Spinal cord (tissue), 10 donors: ENCODE results near the gene SYNPR. TPM values are rescaled to one million over a fixed set of nuclear protein-coding genes. Genes with fewer than 3 reads are reported as not detected.

Source experiments
- DNase-seq, 6 donors: peaks; one replicate each; pipeline versions ENCODE4 v3.0.0 to v3.0.0-alpha.2; 2013 to 2015; ENCODE audit warnings: low spot score in 6 of 6, low read depth in 4 of 6
- H3K27ac ChIP-seq: one replicate; pipeline ENCODE4 v1.5.1; 2013; ENCODE audit warnings: low read depth, low read length, control low read depth
- H3K27me3 ChIP-seq: one replicate; pipeline ENCODE4 v1.6.1; 2013; ENCODE audit warnings: low read length; ENCODE audit not compliant: control insufficient read depth, insufficient read depth
- H3K36me3 ChIP-seq: one replicate; pipeline ENCODE4 v1.6.1; 2013; ENCODE audit warnings: low read length; ENCODE audit not compliant: control insufficient read depth, insufficient read depth
- H3K4me1 ChIP-seq: one replicate; pipeline ENCODE4 v1.6.1; 2013; ENCODE audit warnings: low read length; ENCODE audit not compliant: control insufficient read depth, insufficient read depth
- H3K4me3 ChIP-seq: one replicate; pipeline ENCODE4 v1.5.1; 2013; ENCODE audit warnings: low read depth, low read length, control low read depth
- H3K9me3 ChIP-seq: one replicate; pipeline ENCODE4 v1.6.1; 2013; ENCODE audit warnings: low read length; ENCODE audit not compliant: control insufficient read depth, insufficient read depth
- WGBS: methylation state at CpG from one replicate; pipeline ENCODE4 v1.1.5; 2013; ENCODE audit warnings: missing lambda C conversion rate; ENCODE audit not compliant: insufficient coverage; 5-methylcytosine and 5-hydroxymethylcytosine counted together
- polyA plus RNA-seq, 2 donors: library from polyadenylated mRNA; unstranded; fragments of 120-200 nt; gene quantifications; one replicate each; pipeline ENCODE4 v1.2.1, GENCODE V29; 2013; ENCODE audit not compliant: insufficient read length in 2 of 2
- total RNA-seq, 2 donors: library from RNA; depleted of rRNA in 1 of 2; stranded (reverse); fragments of 120-200 nt in 1 of 2; fragments of >200 nt in 1 of 2; gene quantifications; one replicate each; pipeline versions ENCODE4 v1.2.3 to v1.2.4, GENCODE V29; 2013 to 2014
- donor health status: healthy.

Gene SYNPR
- total and polyA plus RNA-seq, 4 donors, result 9.9 to 83.5 (median 63.8) TPM

- H3K4me3 ChIP-seq, result no peak overlapping the region
- no peaks in the 10 kb centered on the region for H3K36me3 ChIP-seq
- H3K27me3 ChIP-seq, result no peaks in the 10 kb centered on the region
- H3K27ac ChIP-seq, result no peak overlapping the region
- DNase-seq, result no peak
- H3K9me3 ChIP-seq, result no peaks in the 10 kb centered on the region
- no peaks in the 10 kb centered on the region for H3K4me1 ChIP-seq
Observed at GRCh38 chr3:63295806-63296205, 17.7 kb downstream of the SYNPR start.

GRCh38 chr3:63296249-63296648, 18.1 kb downstream of the SYNPR start:
- DNase-seq, result no peak
- H3K4me1 ChIP-seq, result no peaks in the 10 kb centered on the region
- H3K9me3 ChIP-seq, result no peaks in the 10 kb centered on the region
- H3K4me3 ChIP-seq, result no peak overlapping the region
- no peak overlapping the region for H3K27ac ChIP-seq
- 61% methylated on average over 2 of the region's 4 CpGs for WGBS
- no peaks in the 10 kb centered on the region for H3K27me3 ChIP-seq
- H3K36me3 ChIP-seq, result no peaks in the 10 kb centered on the region

- Histone ChIP-seq H3K9me3 (no peaks in the 10 kb centered on the region), H3K4me3 (no peak overlapping the region), H3K27ac (no peak overlapping the region), H3K27me3 (no peaks in the 10 kb centered on the region), H3K4me1 (no peaks in the 10 kb centered on the region), H3K36me3 (no peaks in the 10 kb centered on the region)
- WGBS, result no CpG with 5 or more reads among the region's 1 CpG
- no peak for DNase-seq
Observed at GRCh38 chr3:63303238-63303637, 25.1 kb downstream of the SYNPR start.

- Histone ChIP-seq H3K27me3 (no peaks in the 10 kb centered on the region), H3K9me3 (no peaks in the 10 kb centered on the region), H3K4me3 (no peak overlapping the region), H3K4me1 (no peaks in the 10 kb centered on the region), H3K36me3 (no peaks in the 10 kb centered on the region), H3K27ac (no peak overlapping the region)
- DNase-seq, result no peak
Observed at GRCh38 chr3:63304421-63304820, 26.3 kb downstream of the SYNPR start.

GRCh38 chr3:63308072-63308471, 30.0 kb downstream of the SYNPR start:
- H3K9me3 ChIP-seq, result no peaks in the 10 kb centered on the region
- no peaks in the 10 kb centered on the region for H3K36me3 ChIP-seq
- no CpG with 5 or more reads among the region's 3 CpGs for WGBS
- H3K4me3 ChIP-seq, result no peak overlapping the region
- H3K4me1 ChIP-seq, result no peaks in the 10 kb centered on the region
- H3K27ac ChIP-seq, result no peak overlapping the region
- DNase-seq, result no peak
- no peaks in the 10 kb centered on the region for H3K27me3 ChIP-seq

- 57% methylated on average over 1 of the region's 2 CpGs for WGBS
- no peaks in the 10 kb centered on the region for H3K27me3 ChIP-seq
- no peak overlapping the region for H3K27ac ChIP-seq
- no peak for DNase-seq
- H3K9me3 ChIP-seq, result no peaks in the 10 kb centered on the region
- no peak overlapping the region for H3K4me3 ChIP-seq
- no peaks in the 10 kb centered on the region for H3K4me1 ChIP-seq
- H3K36me3 ChIP-seq, result no peaks in the 10 kb centered on the region
Observed at GRCh38 chr3:63309768-63310167, 31.7 kb downstream of the SYNPR start.

GRCh38 chr3:63323766-63324165, 45.7 kb downstream of the SYNPR start:
- Histone ChIP-seq H3K9me3 (no peaks in the 10 kb centered on the region), H3K27ac (no peak overlapping the region), H3K27me3 (no peaks in the 10 kb centered on the region), H3K4me1 (no peaks in the 10 kb centered on the region), H3K4me3 (no peak overlapping the region), H3K36me3 (no peaks in the 10 kb centered on the region)
- no peak for DNase-seq

GRCh38 chr3:63324621-63325020, 46.5 kb downstream of the SYNPR start:
- Histone ChIP-seq H3K4me3 (no peak overlapping the region), H3K9me3 (no peaks in the 10 kb centered on the region), H3K27me3 (no peaks in the 10 kb centered on the region), H3K27ac (no peak overlapping the region), H3K36me3 (no peaks in the 10 kb centered on the region), H3K4me1 (no peaks in the 10 kb centered on the region)
- 67% methylated on average over 2 of the region's 2 CpGs for WGBS
- no peak for DNase-seq

GRCh38 chr3:63325386-63325785, 47.3 kb downstream of the SYNPR start:
- H3K36me3 ChIP-seq, result no peaks in the 10 kb centered on the region
- H3K4me3 ChIP-seq, result no peak overlapping the region
- no peaks in the 10 kb centered on the region for H3K4me1 ChIP-seq
- H3K27ac ChIP-seq, result no peak overlapping the region
- DNase-seq, result no peak
- no peaks in the 10 kb centered on the region for H3K9me3 ChIP-seq
- 73% methylated on average over 2 of the region's 2 CpGs for WGBS
- H3K27me3 ChIP-seq, result no peaks in the 10 kb centered on the region

- Histone ChIP-seq H3K4me3 (no peak overlapping the region), H3K9me3 (no peaks in the 10 kb centered on the region), H3K27ac (no peak overlapping the region), H3K27me3 (no peaks in the 10 kb centered on the region), H3K36me3 (no peaks in the 10 kb centered on the region), H3K4me1 (no peaks in the 10 kb centered on the region)
- no peak for DNase-seq
Observed at GRCh38 chr3:63328365-63328764, 50.3 kb downstream of the SYNPR start.

GRCh38 chr3:63331520-63331919, 53.4 kb downstream of the SYNPR start:
- no CpG with 5 or more reads among the region's 3 CpGs for WGBS
- Histone ChIP-seq H3K36me3 (no peaks in the 10 kb centered on the region), H3K4me1 (no peaks in the 10 kb centered on the region), H3K27ac (no peak overlapping the region), H3K4me3 (no peak overlapping the region), H3K9me3 (no peaks in the 10 kb centered on the region), H3K27me3 (no peaks in the 10 kb centered on the region)
- DNase-seq, result no peak
